K562 (cell line): ENCODE measurements around the gene BANF2. TPM values are rescaled to one million over a fixed set of nuclear protein-coding genes. Genes with fewer than 3 reads are reported as not detected.

Experiments
- ATAC-seq: fragments of 200-7000 bp; cut with Tn5 transposase; 3 replicates; pipeline ENCODE4 v1.9.1; 2020; ENCODE audit warnings: moderate library complexity
- BruUV-seq: library from RNA; stranded (reverse); fragments of 400-500 nt; replicated peaks from 2 replicates; lab custom pipeline; 2021; lab: Mats Ljungman, UMichigan
- CTCF ChIA-PET: fragments of 300-600 bp; formaldehyde crosslinking; extraction: SDS; loops from one replicate; lab custom pipeline; 2021; ENCODE audit warnings: low intra/inter-chr PET ratio; lab: Yijun Ruan, JAX
- POLR2A ChIA-PET: fragments of 300-600, 350-650 bp; sonication (Branson Sonifier 250); formaldehyde crosslinking; extraction: SDS; loops from one replicate; lab custom pipeline; 2021; ENCODE audit warnings: antibody characterized with exemption, inconsistent platforms; lab: Yijun Ruan, JAX
- DNase-seq, 4 experiments: peaks; one replicate each; pipeline versions ENCODE4 v3.0.0 to v3.0.0-alpha.2; 2011 to 2018; ENCODE audit warnings: low spot score in 3 of 4, mixed read lengths in 3 of 4; ENCODE audit errors: extremely low read depth in 1 of 4
- FAIRE-seq: peaks from 2 replicates; lab custom pipeline; 2011; peaks lifted over from hg19 to GRCh38; lab: Jason Lieb, UNC
- H2AFZ ChIP-seq: 2 replicates; pipeline ENCODE4 v1.6.0; 2011; ENCODE audit warnings: low read depth, low read length, control low read depth, inconsistent platforms
- H3K27ac ChIP-seq: fragments of 200-600 bp; 3 replicates; pipeline ENCODE4 v1.8.0; 2011; ENCODE audit warnings: low read depth, mild to moderate bottlenecking, control low read depth, inconsistent platforms, low read length, moderate library complexity, mixed read lengths; ENCODE audit errors: extremely low read depth
- H3K27me3 ChIP-seq, 2 experiments: fragments of 300-600 bp in 1 of 2; 2 replicates in 1 of 2; 3 replicates in 1 of 2; pipeline versions ENCODE4 v1.6.0 to v1.8.0; 2011; ENCODE audit warnings: inconsistent platforms in 2 of 2, low read length in 2 of 2, mild to moderate bottlenecking in 1 of 2, mixed read lengths in 1 of 2, moderate library complexity in 1 of 2; ENCODE audit not compliant: control insufficient read depth in 2 of 2, insufficient read depth in 2 of 2
- H3K36me3 ChIP-seq: fragments of 300-600 bp; 3 replicates; pipeline ENCODE4 v1.8.0; 2011; ENCODE audit warnings: mild to moderate bottlenecking, low read length, inconsistent platforms; ENCODE audit not compliant: control insufficient read depth, insufficient read depth
- H3K4me1 ChIP-seq, 2 experiments: fragments of 200-600 bp in 1 of 2; replicated peaks in 1 of 2; 2 replicates in 1 of 2; 3 replicates in 1 of 2; pipeline versions ENCODE4 v1.5.1 to v1.8.0; 2011; ENCODE audit warnings: inconsistent platforms in 2 of 2, low read length in 2 of 2, mild to moderate bottlenecking in 1 of 2, mixed read lengths in 1 of 2, moderate library complexity in 1 of 2; ENCODE audit not compliant: control insufficient read depth in 2 of 2, insufficient read depth in 2 of 2
- H3K4me2 ChIP-seq: 2 replicates; pipeline ENCODE4 v1.6.1; 2011; ENCODE audit warnings: low read length, control low read depth, inconsistent platforms, mixed read lengths; ENCODE audit not compliant: insufficient read depth
- H3K4me3 ChIP-seq: fragments of 200-600 bp; sonication (generic), shearing (Covaris generic); 2 replicates; pipeline ENCODE4 v1.5.1; 2016; ENCODE audit warnings: control low read depth, inconsistent platforms
- H3K79me2 ChIP-seq: fragments of 200-600 bp; 3 replicates; pipeline ENCODE4 v1.8.0; 2011; ENCODE audit warnings: low read length, inconsistent platforms; ENCODE audit not compliant: control insufficient read depth, insufficient read depth
- H3K9ac ChIP-seq, 2 experiments: 2 replicates each; pipeline versions ENCODE4 v1.6.0 to v1.6.1; 2011; ENCODE audit warnings: low read depth in 2 of 2, low read length in 2 of 2, control low read depth in 1 of 2, inconsistent platforms in 1 of 2, mild to moderate bottlenecking in 1 of 2, mixed read lengths in 1 of 2; ENCODE audit not compliant: insufficient read depth in 1 of 2
- H3K9me1 ChIP-seq: one replicate; pipeline ENCODE4 v1.6.0; 2011; ENCODE audit warnings: inconsistent platforms, mild to moderate bottlenecking, low read length, moderate library complexity; ENCODE audit not compliant: control insufficient read depth, insufficient read depth
- H3K9me3 ChIP-seq: replicated peaks from 2 replicates; pipeline ENCODE4 v1.5.1; 2011; ENCODE audit warnings: low read depth, low read length, inconsistent platforms; ENCODE audit not compliant: control insufficient read depth, insufficient read depth
- H4K20me1 ChIP-seq: replicated peaks from 2 replicates; pipeline ENCODE4 v1.6.1; 2011; ENCODE audit warnings: low read length, inconsistent platforms, mixed read lengths; ENCODE audit not compliant: control insufficient read depth, insufficient read depth
- CAMTA2 ChIP-seq: fragments of 250-450 bp; sonication (Bioruptor Pico); conservative IDR thresholded peaks from 2 replicates; pipeline ENCODE4 v1.5.1; 2022
- KDM4B ChIP-seq, 2 experiments: fragments of 450-650 bp in 1 of 2; sonication (generic) in 1 of 2; IDR thresholded peaks; 2 replicates each; pipeline ENCODE4 v1.6.1; 2016 to 2017; ENCODE audit warnings: borderline replicate concordance in 2 of 2, antibody characterized with exemption in 1 of 2, low read depth in 1 of 2, mild to moderate bottlenecking in 1 of 2
- KLF10 ChIP-seq: fragments of 250-450 bp; sonication (Bioruptor Pico); IDR thresholded peaks from 2 replicates; pipeline ENCODE4 v1.6.1; 2021; ENCODE audit warnings: matching md5 sums
- SMARCE1 ChIP-seq: fragments of 450-650 bp; IDR thresholded peaks from 2 replicates; pipeline ENCODE4 v1.7.1; 2016; ENCODE audit warnings: mild to moderate bottlenecking
- ZBTB2 ChIP-seq: fragments of 450-650 bp; IDR thresholded peaks from 2 replicates; pipeline ENCODE4 v1.6.1; 2016; ENCODE audit warnings: antibody characterized with exemption
- ZNF3 ChIP-seq: fragments of 250-450 bp; sonication (Bioruptor Pico); IDR thresholded peaks from 2 replicates; pipeline ENCODE4 v1.5.0; 2021; ENCODE audit warnings: mild to moderate bottlenecking, moderate library complexity
- WGBS: fragments of 100-300 bp; shearing (Covaris generic); methylation state at CpG from one replicate; pipeline ENCODE4 v1.1.6; 2016; ENCODE audit warnings: low coverage, mixed read lengths; ENCODE audit not compliant: insufficient coverage; ENCODE audit errors: missing lambda C conversion rate; 5-methylcytosine and 5-hydroxymethylcytosine counted together
- in situ Hi-C: fragments of 300-500 bp; cut with MboI; formaldehyde crosslinking; loops from 4 replicates; pipeline ENCODE4 v1.15.0; 2018; ENCODE audit warnings: inconsistent platforms, mixed read lengths
- intact Hi-C: fragments of 100-400 bp; cut with micrococcal nuclease; formaldehyde crosslinking; loops from 2 replicates; pipeline ENCODE4 v1.14.2; 2022
- polyA plus RNA-seq, 8 experiments: library from polyadenylated mRNA; depleted of rRNA in 4 of 8; stranded (reverse) in 5 of 8; unstranded in 3 of 8; fragments of >200 nt; fragmentation: Nextera tagmentation in 2 of 8; fragmentation: Illumina TruSeq in 1 of 8; extraction: Ambion mirVana in 2 of 8; extraction: Trizol in 1 of 8; gene quantifications; 2 replicates each; pipeline versions ENCODE4 v1.2.1 to v1.2.3, GENCODE V29; 2011 to 2014; ENCODE audit warnings: inconsistent platforms in 1 of 8, missing spikeins in 1 of 8
- total RNA-seq, 7 experiments: library from RNA; depleted of rRNA in 6 of 7; stranded (reverse); fragments of >200 nt in 6 of 7; fragmentation: Illumina TruSeq in 2 of 7; extraction: Trizol in 2 of 7; gene quantifications; 2 replicates each; pipeline versions ENCODE4 v1.2.1 to v1.2.3, GENCODE V29; 2011 to 2021; ENCODE audit warnings: low replicate concordance in 1 of 7
- TF ChIP-seq, protein P1 (sequence below): fragments of 150-350 bp; conservative IDR thresholded peaks from 2 replicates; pipeline ENCODE4 v1.6.1; 2014; ENCODE audit warnings: low read length

BANF2 gene
- total and polyA plus RNA-seq, 9 of the 15 experiments (the other 6 are each of a cell fraction or from before 2014, with no cell fraction given), result not detected

GRCh38 chr20:17749978-17750721 lies 50.4 kb downstream of the BANF2 start:
- no peak overlapping the region for H2AFZ ChIP-seq
- 8% methylated on average over 10 of the region's 15 CpGs for WGBS
- no peaks in the 10 kb centered on the region for H3K79me2 ChIP-seq
- no peak overlapping the region for H3K4me2 ChIP-seq
- CTCF ChIA-PET, result no interaction called here
- no peak overlapping the region for H3K4me3 ChIP-seq
- no peak for ATAC-seq
- no peaks in the 10 kb centered on the region for H3K36me3 ChIP-seq
- TF ChIP-seq KLF10 (CRISPR knock-in tag), result no peak
- TF ChIP-seq CAMTA2 (CRISPR knock-in tag), result no peak
- no peak for TF ChIP-seq ZNF3 (CRISPR knock-in tag)
- TF ChIP-seq ZBTB2, result no peak
- TF ChIP-seq, protein P1, sequence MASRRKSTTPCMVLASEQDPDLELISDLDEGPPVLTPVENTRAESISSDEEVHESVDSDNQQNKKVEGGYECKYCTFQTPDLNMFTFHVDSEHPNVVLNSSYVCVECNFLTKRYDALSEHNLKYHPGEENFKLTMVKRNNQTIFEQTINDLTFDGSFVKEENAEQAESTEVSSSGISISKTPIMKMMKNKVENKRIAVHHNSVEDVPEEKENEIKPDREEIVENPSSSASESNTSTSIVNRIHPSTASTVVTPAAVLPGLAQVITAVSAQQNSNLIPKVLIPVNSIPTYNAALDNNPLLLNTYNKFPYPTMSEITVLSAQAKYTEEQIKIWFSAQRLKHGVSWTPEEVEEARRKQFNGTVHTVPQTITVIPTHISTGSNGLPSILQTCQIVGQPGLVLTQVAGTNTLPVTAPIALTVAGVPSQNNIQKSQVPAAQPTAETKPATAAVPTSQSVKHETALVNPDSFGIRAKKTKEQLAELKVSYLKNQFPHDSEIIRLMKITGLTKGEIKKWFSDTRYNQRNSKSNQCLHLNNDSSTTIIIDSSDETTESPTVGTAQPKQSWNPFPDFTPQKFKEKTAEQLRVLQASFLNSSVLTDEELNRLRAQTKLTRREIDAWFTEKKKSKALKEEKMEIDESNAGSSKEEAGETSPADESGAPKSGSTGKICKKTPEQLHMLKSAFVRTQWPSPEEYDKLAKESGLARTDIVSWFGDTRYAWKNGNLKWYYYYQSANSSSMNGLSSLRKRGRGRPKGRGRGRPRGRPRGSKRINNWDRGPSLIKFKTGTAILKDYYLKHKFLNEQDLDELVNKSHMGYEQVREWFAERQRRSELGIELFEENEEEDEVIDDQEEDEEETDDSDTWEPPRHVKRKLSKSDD, result no peak
- TF ChIP-seq KDM4B (IDR thresholded peaks at IDR 0.05; ENCODE audit: borderline replicate concordance in 2 of 2, low read depth in 1 of 2), result no peak
- TF ChIP-seq SMARCE1, result no peak
- DNase-seq, result no peak
- in situ Hi-C loops, result no loop called here
- no peaks in the 10 kb centered on the region for H4K20me1 ChIP-seq
- no TSS peak for BruUV-seq
- intact Hi-C loops, result no loop called here
- no peak overlapping the region for H3K27ac ChIP-seq
- no peaks in the 10 kb centered on the region for H3K9me3 ChIP-seq
- FAIRE-seq, result no peak
- H3K9me1 ChIP-seq, result no peaks in the 10 kb centered on the region
- H3K9ac ChIP-seq, result no peak overlapping the region; a peak in 1 of 4 replicates
- H3K4me1 ChIP-seq, result no peaks in the 10 kb centered on the region; a peak in 1 of 5 replicates
- peaks cover 2 to 26% of the 10 kb centered on the region in 2 experiments for H3K27me3 ChIP-seq
- POLR2A ChIA-PET, result no interaction called here
